ENCODE results near the gene S100A7. TPM values are rescaled to one million over a fixed set of nuclear protein-coding genes. Genes with fewer than 3 reads are reported as not detected.
A peak's percentile ranks its signal among the peaks of the same experiment; 100 is the strongest.

Gene S100A7
- total and polyA plus RNA-seq, 4 donors = 0.47 TPM; not detected in 3

DNA sequence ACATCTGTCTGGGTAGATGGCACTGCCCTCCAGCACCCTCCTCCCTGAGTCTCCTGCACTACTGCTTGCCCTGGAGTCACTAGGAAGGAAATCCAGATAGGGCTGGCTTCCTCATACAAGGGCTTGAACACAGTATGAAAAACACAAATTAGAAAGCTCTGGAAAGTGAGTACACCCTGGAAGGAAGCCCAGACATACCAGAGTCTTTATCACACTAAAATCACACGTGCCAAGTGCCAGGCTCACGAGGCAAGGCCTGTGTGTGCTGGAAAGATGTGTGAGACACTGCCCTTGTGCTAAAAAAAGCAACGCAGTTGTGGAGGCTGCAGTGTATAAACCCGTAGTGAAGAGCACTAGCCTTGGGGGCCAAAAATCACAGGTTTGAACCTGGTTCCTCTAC is 28.3 kb upstream of the S100A7 start:
- Histone ChIP-seq H3K27ac (ENCODE audit: low read depth in 1 of 2, low read length in 1 of 2) (peak overlapping the region in 1 of 2 donors; percentile 36), H3K9ac (ENCODE audit: insufficient read depth in 1 of 2, low read length in 2 of 2) (no peak overlapping the region)

DNA sequence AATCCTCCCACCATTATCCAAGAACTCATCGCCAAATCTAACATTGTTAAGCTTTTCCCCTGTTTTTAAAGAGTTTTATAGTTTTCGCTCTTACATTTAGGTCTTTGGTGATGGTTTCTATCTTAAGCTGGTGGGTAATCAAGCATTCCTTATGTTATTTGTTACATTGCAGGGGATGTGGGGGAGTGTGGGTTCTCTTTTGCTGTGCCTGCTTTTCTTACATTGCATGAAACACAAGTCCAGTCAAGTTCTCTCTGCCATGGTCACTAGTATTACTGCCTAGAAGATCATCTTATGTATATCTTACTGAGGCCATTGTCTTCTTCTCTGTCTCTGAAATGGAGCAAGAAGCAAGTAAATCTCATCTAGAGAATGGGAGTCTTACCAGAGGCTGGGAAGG is 27.3 kb upstream of the S100A7 start:
- DNase-seq (no peak), ATAC-seq (ENCODE audit: insufficient read depth, low FRiP score) (no peak)
- TF ChIP-seq, protein P1, sequence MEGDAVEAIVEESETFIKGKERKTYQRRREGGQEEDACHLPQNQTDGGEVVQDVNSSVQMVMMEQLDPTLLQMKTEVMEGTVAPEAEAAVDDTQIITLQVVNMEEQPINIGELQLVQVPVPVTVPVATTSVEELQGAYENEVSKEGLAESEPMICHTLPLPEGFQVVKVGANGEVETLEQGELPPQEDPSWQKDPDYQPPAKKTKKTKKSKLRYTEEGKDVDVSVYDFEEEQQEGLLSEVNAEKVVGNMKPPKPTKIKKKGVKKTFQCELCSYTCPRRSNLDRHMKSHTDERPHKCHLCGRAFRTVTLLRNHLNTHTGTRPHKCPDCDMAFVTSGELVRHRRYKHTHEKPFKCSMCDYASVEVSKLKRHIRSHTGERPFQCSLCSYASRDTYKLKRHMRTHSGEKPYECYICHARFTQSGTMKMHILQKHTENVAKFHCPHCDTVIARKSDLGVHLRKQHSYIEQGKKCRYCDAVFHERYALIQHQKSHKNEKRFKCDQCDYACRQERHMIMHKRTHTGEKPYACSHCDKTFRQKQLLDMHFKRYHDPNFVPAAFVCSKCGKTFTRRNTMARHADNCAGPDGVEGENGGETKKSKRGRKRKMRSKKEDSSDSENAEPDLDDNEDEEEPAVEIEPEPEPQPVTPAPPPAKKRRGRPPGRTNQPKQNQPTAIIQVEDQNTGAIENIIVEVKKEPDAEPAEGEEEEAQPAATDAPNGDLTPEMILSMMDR (IDR thresholded peaks at IDR 0.05; ENCODE audit: control extremely low read depth, extremely low read depth) = no peak
- Histone ChIP-seq H3K4me1 (ENCODE audit: control insufficient read depth in 5 of 5, insufficient read depth in 5 of 5, low read length in 5 of 5) (peaks cover 0 to 11% (median 5%) of the 10 kb centered on the region in 5 donors), H3K36me3 (ENCODE audit: control insufficient read depth in 4 of 4, insufficient read depth in 4 of 4, low read length in 4 of 4) (no peaks in the 10 kb centered on the region), H3K9me3 (ENCODE audit: control insufficient read depth in 4 of 4, insufficient read depth in 3 of 4, low read length in 3 of 4) (no peaks in the 10 kb centered on the region), H3K4me3 (no peak overlapping the region), H3K27me3 (ENCODE audit: control insufficient read depth in 3 of 3, insufficient read depth in 3 of 3, low read length in 2 of 3) (no peaks in the 10 kb centered on the region), H3K27ac (ENCODE audit: low read depth in 1 of 2, low read length in 1 of 2) (no peak overlapping the region), H3K9ac (ENCODE audit: insufficient read depth in 1 of 2, low read length in 2 of 2) (no peak overlapping the region)
- 95 to 97% methylated on average over 2 of the region's 2 CpGs for WGBS, 2 donors

More for the DNA sequence above, 28.3 kb upstream of the S100A7 start:
- Histone ChIP-seq H3K9me3 (ENCODE audit: control insufficient read depth in 4 of 4, insufficient read depth in 3 of 4, low read length in 3 of 4) (no peaks in the 10 kb centered on the region), H3K4me1 (ENCODE audit: control insufficient read depth in 5 of 5, insufficient read depth in 5 of 5, low read length in 5 of 5) (peaks cover 0 to 11% (median 5%) of the 10 kb centered on the region in 5 donors), H3K36me3 (ENCODE audit: control insufficient read depth in 4 of 4, insufficient read depth in 4 of 4, low read length in 4 of 4) (no peaks in the 10 kb centered on the region), H3K4me3 (no peak overlapping the region), H3K27me3 (ENCODE audit: control insufficient read depth in 3 of 3, insufficient read depth in 3 of 3, low read length in 2 of 3) (no peaks in the 10 kb centered on the region)
- DNase-seq = peak in 1 of 3 donors; percentile 23
- WGBS, 2 donors = 24 to 30% methylated on average over 4 of the region's 4 CpGs
- TF ChIP-seq, protein P1 (IDR thresholded peaks at IDR 0.05; ENCODE audit: control extremely low read depth, extremely low read depth) = no peak
- no peak for ATAC-seq (ENCODE audit: insufficient read depth, low FRiP score)

DNA sequence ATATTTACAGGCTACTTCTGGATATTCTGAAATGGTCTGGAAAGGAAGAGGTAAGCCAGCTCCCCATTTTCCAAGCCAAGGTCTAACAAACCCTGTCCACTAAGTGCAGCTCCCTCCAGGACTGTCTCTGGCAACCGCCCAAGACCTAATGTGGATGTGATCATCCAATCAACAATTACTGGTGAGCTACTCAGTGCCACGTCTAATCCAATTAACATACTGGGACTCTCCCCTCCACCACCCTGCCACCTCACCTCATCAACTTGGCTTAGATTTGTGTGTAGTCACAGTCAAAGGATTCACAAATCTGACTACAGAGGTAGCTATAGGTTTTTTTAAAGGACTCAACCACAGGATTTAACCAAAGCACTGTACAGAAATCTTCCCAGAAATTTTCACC is 25.4 kb upstream of the S100A7 start:
- WGBS, 2 donors = 61 to 82% methylated on average over 2 of the region's 2 CpGs
- DNase-seq (no peak), ATAC-seq (ENCODE audit: insufficient read depth, low FRiP score) (no peak)
- no peak overlapping the region for H3K27ac ChIP-seq (ENCODE audit: low read depth in 1 of 2, low read length in 1 of 2)
- TF ChIP-seq, protein P1 (IDR thresholded peaks at IDR 0.05; ENCODE audit: control extremely low read depth, extremely low read depth) = no peak
- H3K9me3 ChIP-seq (ENCODE audit: control insufficient read depth in 4 of 4, insufficient read depth in 3 of 4, low read length in 3 of 4) = no peaks in the 10 kb centered on the region
- no peak overlapping the region for H3K9ac ChIP-seq (ENCODE audit: insufficient read depth in 1 of 2, low read length in 2 of 2)
- H3K36me3 ChIP-seq (ENCODE audit: control insufficient read depth in 4 of 4, insufficient read depth in 4 of 4, low read length in 4 of 4) = no peaks in the 10 kb centered on the region
- H3K4me1 ChIP-seq (ENCODE audit: control insufficient read depth in 5 of 5, insufficient read depth in 5 of 5, low read length in 5 of 5) = peaks cover 0 to 8% (median 2%) of the 10 kb centered on the region in 5 donors
- H3K27me3 ChIP-seq (ENCODE audit: control insufficient read depth in 3 of 3, insufficient read depth in 3 of 3, low read length in 2 of 3) = no peaks in the 10 kb centered on the region
- no peak overlapping the region for H3K4me3 ChIP-seq

DNA sequence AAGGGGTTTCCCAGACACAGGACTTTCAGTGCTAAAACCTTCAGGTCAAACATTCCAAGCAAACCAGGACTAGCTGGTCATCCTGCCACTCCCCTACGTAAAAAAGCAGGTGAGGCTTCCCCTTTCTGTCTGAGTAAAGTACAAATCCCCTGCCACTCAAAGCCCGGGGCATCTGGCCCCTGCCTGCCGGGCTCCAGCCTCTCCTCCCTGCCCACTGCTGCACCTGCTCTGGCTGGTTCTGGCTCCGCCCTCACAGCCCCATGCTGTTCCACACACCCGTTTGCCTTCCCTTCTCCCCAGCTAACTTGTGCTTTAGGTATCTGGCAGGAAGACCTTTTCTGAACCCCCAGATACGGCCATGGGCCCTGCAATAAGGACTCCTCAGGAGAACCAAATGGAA is 23.3 kb upstream of the S100A7 start:
- no peak for ATAC-seq (ENCODE audit: insufficient read depth, low FRiP score)
- TF ChIP-seq, protein P1 (IDR thresholded peaks at IDR 0.05; ENCODE audit: control extremely low read depth, extremely low read depth) = no peak
- Histone ChIP-seq H3K36me3 (ENCODE audit: control insufficient read depth in 4 of 4, insufficient read depth in 4 of 4, low read length in 4 of 4) (no peaks in the 10 kb centered on the region), H3K27ac (ENCODE audit: low read depth in 1 of 2, low read length in 1 of 2) (no peak overlapping the region), H3K4me1 (ENCODE audit: control insufficient read depth in 5 of 5, insufficient read depth in 5 of 5, low read length in 5 of 5) (peaks cover 0 to 4% (median 0%) of the 10 kb centered on the region in 5 donors), H3K27me3 (ENCODE audit: control insufficient read depth in 3 of 3, insufficient read depth in 3 of 3, low read length in 2 of 3) (no peaks in the 10 kb centered on the region), H3K9ac (ENCODE audit: insufficient read depth in 1 of 2, low read length in 2 of 2) (no peak overlapping the region), H3K4me3 (no peak overlapping the region), H3K9me3 (ENCODE audit: control insufficient read depth in 4 of 4, insufficient read depth in 3 of 4, low read length in 3 of 4) (peaks cover 0 to 2% (median 0%) of the 10 kb centered on the region in 4 donors)
- 36 to 42% methylated on average over 6 of the region's 6 CpGs for WGBS, 2 donors
- DNase-seq = no peak

All from lung (tissue), 12 donors.